VCaP (cell line): ENCODE measurements around the gene PLEKHM2.

Source experiments
- H3K27ac ChIP-seq: fragments of 450-650 bp; 2 replicates; pipeline ENCODE4 v1.5.1; 2017
- TF ChIP-seq, protein P1 (sequence below): fragments of 450-650 bp; conservative IDR thresholded peaks from 2 replicates; pipeline ENCODE4 v1.5.1; 2017; ENCODE audit warnings: mild to moderate bottlenecking, moderate library complexity

The PLEKHM2 gene, protein sequence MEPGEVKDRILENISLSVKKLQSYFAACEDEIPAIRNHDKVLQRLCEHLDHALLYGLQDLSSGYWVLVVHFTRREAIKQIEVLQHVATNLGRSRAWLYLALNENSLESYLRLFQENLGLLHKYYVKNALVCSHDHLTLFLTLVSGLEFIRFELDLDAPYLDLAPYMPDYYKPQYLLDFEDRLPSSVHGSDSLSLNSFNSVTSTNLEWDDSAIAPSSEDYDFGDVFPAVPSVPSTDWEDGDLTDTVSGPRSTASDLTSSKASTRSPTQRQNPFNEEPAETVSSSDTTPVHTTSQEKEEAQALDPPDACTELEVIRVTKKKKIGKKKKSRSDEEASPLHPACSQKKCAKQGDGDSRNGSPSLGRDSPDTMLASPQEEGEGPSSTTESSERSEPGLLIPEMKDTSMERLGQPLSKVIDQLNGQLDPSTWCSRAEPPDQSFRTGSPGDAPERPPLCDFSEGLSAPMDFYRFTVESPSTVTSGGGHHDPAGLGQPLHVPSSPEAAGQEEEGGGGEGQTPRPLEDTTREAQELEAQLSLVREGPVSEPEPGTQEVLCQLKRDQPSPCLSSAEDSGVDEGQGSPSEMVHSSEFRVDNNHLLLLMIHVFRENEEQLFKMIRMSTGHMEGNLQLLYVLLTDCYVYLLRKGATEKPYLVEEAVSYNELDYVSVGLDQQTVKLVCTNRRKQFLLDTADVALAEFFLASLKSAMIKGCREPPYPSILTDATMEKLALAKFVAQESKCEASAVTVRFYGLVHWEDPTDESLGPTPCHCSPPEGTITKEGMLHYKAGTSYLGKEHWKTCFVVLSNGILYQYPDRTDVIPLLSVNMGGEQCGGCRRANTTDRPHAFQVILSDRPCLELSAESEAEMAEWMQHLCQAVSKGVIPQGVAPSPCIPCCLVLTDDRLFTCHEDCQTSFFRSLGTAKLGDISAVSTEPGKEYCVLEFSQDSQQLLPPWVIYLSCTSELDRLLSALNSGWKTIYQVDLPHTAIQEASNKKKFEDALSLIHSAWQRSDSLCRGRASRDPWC

DNA sequence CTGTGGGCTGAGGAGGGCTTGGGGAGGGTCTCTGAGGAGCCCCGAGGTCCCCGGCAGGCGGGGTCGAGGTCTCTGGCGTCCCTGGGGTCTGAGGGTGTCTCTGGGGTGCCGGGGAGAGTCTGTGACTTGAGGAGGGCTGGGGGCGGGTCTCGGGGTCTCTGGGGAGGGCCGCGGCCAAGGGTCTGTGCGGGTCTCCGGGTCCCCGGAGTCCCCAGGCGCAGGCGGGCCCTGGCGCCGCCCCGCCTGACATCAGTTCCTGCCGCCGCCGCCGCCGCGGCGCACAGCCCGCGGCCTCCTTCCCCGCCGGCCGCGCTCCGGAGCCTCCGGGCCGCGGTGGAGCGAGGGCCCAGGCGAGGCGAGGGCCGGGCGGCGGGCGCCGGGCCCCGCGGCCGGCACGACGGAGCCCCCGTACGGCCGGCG is at the start of gene PLEKHM2:
PLEKHM2 (plus strand) TSS at position 279 of the 420 bp plus-strand sequence. CDS start 239 bp downstream, outside the sequence.
- TF ChIP-seq, protein P1, sequence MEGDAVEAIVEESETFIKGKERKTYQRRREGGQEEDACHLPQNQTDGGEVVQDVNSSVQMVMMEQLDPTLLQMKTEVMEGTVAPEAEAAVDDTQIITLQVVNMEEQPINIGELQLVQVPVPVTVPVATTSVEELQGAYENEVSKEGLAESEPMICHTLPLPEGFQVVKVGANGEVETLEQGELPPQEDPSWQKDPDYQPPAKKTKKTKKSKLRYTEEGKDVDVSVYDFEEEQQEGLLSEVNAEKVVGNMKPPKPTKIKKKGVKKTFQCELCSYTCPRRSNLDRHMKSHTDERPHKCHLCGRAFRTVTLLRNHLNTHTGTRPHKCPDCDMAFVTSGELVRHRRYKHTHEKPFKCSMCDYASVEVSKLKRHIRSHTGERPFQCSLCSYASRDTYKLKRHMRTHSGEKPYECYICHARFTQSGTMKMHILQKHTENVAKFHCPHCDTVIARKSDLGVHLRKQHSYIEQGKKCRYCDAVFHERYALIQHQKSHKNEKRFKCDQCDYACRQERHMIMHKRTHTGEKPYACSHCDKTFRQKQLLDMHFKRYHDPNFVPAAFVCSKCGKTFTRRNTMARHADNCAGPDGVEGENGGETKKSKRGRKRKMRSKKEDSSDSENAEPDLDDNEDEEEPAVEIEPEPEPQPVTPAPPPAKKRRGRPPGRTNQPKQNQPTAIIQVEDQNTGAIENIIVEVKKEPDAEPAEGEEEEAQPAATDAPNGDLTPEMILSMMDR: no peak
- peak within 1 kb of the TSS; percentile 89 for H3K27ac ChIP-seq

DNA sequence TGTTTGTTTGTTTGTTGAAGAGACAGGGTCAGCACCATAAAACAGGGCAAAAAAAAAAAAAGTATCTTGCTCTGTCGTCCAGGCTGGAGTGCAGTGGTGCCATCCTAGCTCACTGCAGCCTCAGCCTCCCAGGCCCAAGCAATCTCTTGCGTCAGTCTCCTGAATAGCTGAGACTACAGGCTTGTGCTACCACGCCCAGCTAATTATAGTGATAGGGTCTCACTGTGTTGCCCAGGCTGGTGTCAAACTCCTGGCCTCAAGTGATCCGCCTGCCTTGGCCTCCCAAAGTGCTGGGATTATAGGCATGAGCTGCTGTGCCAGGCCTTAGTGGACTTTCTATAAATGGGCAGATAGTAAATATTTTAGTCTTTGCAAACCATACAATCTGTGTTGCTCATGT is 47.7 kb upstream of the PLEKHM2 start:
- TF ChIP-seq, protein P1: no peak
- H3K27ac ChIP-seq: no peak overlapping the region

DNA sequence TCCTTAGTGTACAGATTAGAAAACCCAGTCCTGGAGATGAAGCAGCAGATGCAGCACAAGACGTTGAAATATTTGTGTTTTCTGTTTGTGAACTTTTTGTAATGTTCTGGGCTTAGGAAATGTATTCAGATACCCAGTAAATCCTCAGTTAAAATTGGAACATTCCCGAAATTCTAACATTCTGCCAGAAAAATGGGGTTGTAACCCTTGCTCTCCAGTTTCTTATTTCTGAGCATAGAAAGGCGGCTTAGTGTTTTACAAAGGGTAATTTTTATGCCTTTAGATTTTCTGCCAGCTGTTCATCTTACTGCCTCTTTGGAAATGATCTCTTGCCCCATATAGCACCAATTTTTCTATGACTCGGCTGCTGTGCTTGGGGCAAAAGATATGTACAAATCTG is 46.3 kb upstream of the PLEKHM2 start:
- H3K27ac ChIP-seq: no peak overlapping the region
- TF ChIP-seq, protein P1: no peak

DNA sequence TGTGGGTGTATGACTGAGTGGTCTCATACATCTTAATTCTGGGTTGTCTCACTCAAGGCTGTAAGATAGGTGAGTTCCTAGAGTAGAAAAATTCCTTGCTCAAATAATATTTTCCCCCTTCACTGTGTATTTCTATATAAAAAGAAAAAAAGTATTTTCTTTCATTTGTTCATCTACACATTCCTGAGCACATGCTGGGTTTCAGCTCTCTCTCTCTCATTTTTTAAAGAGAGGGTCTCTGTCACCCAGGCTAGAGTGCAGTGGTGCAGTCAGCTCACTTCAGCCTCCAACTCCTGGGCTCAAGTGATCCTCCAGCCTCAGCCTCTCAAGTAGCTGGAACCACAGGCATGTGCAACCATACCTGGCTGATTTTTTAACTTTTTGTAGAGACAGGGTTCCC is 44.9 kb upstream of the PLEKHM2 start:
- TF ChIP-seq, protein P1: no peak
- H3K27ac ChIP-seq: no peak overlapping the region

DNA sequence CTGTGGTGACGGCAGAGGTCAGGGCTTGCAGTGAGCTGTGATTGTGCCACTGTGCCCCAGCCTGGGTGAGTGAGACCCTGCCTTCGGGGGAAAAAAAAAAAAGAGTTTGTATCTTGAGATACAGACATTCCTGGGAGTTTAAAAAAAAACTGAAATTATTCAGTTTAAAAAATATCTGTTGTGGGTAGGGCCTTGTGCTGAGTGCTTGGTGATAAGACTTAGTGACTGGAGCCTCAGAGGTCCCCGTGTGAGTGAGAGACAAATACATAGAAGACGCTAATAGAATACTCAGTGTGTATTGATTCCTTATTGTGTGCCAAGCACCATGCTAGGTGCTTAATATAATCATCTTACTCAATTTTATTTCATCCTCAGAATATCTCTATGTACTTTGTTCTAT is 44.2 kb upstream of the PLEKHM2 start:
- TF ChIP-seq, protein P1: no peak
- H3K27ac ChIP-seq: no peak overlapping the region

DNA sequence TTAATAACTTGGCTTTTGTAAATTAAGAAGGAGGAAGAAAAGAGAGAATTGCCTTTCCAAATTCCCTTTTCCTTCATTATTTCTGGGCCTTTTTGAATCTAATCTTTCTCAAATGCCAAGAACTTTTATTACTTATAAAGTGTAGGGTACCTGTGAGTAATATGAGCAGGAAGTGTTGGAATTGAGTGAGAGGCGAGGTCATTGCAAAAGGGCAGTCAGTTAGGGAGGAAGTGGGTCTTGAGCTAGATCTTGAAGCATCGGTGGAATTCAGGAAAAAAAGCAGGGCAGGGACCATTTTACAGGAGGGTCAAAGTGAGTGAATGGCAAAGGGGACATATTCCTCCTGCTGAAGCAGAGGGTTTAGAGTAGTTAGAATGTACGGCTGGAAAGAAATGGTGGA is 43.5 kb upstream of the PLEKHM2 start:
- H3K27ac ChIP-seq: no peak overlapping the region
- TF ChIP-seq, protein P1: no peak

DNA sequence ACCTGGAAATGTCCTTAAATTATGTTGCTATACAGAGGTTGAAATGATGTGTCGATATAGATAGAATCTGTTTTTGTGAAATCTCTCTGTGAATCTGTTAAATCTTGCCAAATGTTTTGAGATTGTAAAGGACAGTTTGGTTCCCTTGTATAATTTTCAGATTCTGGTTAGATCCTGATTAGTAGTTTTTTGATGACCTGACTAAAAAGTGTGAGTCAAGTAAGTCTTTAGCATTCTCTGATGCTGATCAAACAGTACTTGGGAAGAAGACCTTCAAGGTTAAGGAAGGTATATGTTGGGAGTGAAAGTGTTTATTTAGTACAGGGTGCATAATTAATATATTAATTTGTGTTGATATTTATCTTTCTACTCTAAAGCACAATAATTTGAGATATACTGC is 34.2 kb upstream of the PLEKHM2 start:
- TF ChIP-seq, protein P1: no peak
- H3K27ac ChIP-seq: no peak overlapping the region
